ENCODE data around the gene TXNRD3.
"Not testable (repeated sequence)": the region's sequence is repeated elsewhere in the genome, so short reads cannot be mapped to it uniquely, and the experiment has no call there.

The TXNRD3 gene

GRCh38 chr3:126606001-126606400, 48.9 kb downstream of the TXNRD3 start:
- Histone ChIP-seq H3K27ac (no peak overlapping the region), H3K36me3 (ENCODE audit: insufficient read depth, low read length) (peaks cover 70% of the 10 kb centered on the region), H3K4me3 (no peak overlapping the region), H3K9ac (ENCODE audit: insufficient read length) (no peak overlapping the region), H3K9me3 (ENCODE audit: low read depth, low read length) (no peaks in the 10 kb centered on the region)
- TF ChIP-seq POLR2AphosphoS5 (IDR thresholded peaks at IDR 0.05; ENCODE audit: borderline replicate concordance, low read depth, low read length) (no peak), FOXP2 (optimal IDR thresholded peaks at IDR 0.05; ENCODE audit: control extremely low read depth, extremely low read length, insufficient read depth) (no peak), EZH2 (IDR thresholded peaks at IDR 0.05) (no peak)
- no peak for DNase-seq (ENCODE audit: low read depth, low spot score)

DNA sequence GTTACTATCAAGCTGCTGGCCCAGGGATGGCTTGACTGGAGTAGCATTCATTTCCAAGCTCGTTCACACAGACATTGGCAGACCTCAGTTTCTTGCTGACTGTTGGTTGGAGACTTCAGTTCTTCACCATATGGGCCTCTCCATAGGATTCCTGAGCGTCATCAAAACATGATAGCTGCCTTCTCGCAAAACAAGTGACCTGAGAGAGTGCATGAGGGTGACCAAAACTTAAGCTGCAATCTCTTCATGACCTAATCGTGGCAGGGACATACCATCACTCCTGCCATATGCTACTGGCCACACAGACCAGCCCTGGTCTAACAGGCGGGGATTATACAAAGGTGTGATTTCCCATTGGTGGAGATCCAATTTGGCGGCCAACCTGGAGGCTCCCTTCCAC, 50.2 kb downstream of the TXNRD3 start:
- no peak overlapping the region for H3K4me3 ChIP-seq
- TF ChIP-seq EZH2 (IDR thresholded peaks at IDR 0.05) (no peak), FOXP2 (optimal IDR thresholded peaks at IDR 0.05; ENCODE audit: control extremely low read depth, extremely low read length, insufficient read depth) (no peak)
- no peaks in the 10 kb centered on the region for H3K9me3 ChIP-seq (ENCODE audit: low read depth, low read length)
- H3K36me3 ChIP-seq (ENCODE audit: insufficient read depth, low read length): peaks cover 59% of the 10 kb centered on the region
- no peak for DNase-seq (ENCODE audit: low read depth, low spot score)
- no peak overlapping the region for H3K9ac ChIP-seq (ENCODE audit: insufficient read length)
- H3K27ac ChIP-seq: no peak overlapping the region

- TF ChIP-seq FOXP2 (optimal IDR thresholded peaks at IDR 0.05; ENCODE audit: control extremely low read depth, extremely low read length, insufficient read depth): no peak
- TF ChIP-seq EZH2 (IDR thresholded peaks at IDR 0.05): no peak
- no peak for TF ChIP-seq POLR2AphosphoS5 (IDR thresholded peaks at IDR 0.05; ENCODE audit: borderline replicate concordance, low read depth, low read length)
- no peak overlapping the region for H3K4me3 ChIP-seq
- DNase-seq (ENCODE audit: low read depth, low spot score): no peak
These were observed 55.8 kb downstream of the TXNRD3 start for GRCh38 chr3:126599101-126599500.

DNA sequence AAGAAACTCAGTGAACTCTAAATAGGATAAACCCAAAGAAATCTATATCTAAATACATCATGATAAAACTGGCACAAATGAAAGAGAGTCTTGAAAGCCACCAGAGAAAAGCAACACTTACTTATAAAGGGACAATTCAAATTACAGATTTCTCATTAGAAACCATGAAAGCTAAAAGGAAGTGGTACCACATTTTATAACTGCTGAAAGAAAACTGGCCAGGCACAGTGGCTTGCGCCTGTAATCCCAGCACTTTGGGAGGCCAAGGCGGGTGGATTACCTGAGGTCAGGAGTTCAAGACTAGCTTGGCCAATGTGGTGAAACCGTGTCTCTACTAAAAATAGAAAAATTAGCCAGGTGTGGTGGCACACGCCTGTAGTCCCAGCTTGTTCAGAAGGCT, 59.4 kb downstream of the TXNRD3 start:
- DNase-seq (ENCODE audit: low read depth, low spot score); H3K9ac ChIP-seq (ENCODE audit: insufficient read length); H3K27ac ChIP-seq; H3K4me3 ChIP-seq; H3K36me3 ChIP-seq (ENCODE audit: insufficient read depth, low read length): not testable (repeated sequence)
- peaks cover 15% of the 10 kb centered on the region; the same call in 1 of the 2 replicates for H3K9me3 ChIP-seq (ENCODE audit: low read depth, low read length)

More at GRCh38 chr3:126599101-126599500, 55.8 kb downstream of the TXNRD3 start:
- peaks cover 15% of the 10 kb centered on the region; the same call in 1 of the 2 replicates for H3K9me3 ChIP-seq (ENCODE audit: low read depth, low read length)
- H3K36me3 ChIP-seq (ENCODE audit: insufficient read depth, low read length): peaks cover 16% of the 10 kb centered on the region
- no peak overlapping the region for H3K9ac ChIP-seq (ENCODE audit: insufficient read length)
- H3K27ac ChIP-seq: no peak overlapping the region

DNA sequence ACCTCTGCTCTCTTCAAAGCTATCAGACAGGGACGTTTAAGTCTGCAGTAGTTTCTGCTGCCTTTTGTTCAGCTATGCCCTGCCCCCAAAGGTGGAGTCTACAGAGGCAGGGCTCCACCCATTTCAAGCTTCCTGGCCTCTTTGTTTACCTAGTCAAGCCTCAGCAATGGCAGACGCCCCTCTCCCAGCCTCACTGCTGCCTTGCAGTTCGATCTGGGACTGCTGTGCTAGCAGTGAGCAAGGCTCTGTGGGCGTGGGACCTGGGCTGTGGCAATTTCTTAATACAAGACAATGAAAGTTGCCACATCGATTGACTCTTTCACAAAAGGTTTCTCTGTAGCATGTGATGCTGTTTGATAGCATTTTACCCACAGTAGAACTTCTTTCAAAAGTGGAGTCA, 63.4 kb downstream of the TXNRD3 start:
- not testable (repeated sequence) for H3K36me3 ChIP-seq (ENCODE audit: insufficient read depth, low read length); DNase-seq (ENCODE audit: low read depth, low spot score); H3K4me3 ChIP-seq; H3K9ac ChIP-seq (ENCODE audit: insufficient read length); H3K27ac ChIP-seq
- peaks cover 15% of the 10 kb centered on the region; the same call in 1 of the 2 replicates for H3K9me3 ChIP-seq (ENCODE audit: low read depth, low read length)

- no peak overlapping the region for H3K9ac ChIP-seq (ENCODE audit: insufficient read length)
- no peak overlapping the region for H3K27ac ChIP-seq
- H3K9me3 ChIP-seq (ENCODE audit: low read depth, low read length): peaks cover 4% of the 10 kb centered on the region; the same call in 1 of the 2 replicates
- no peak for DNase-seq (ENCODE audit: low read depth, low spot score)
- H3K36me3 ChIP-seq (ENCODE audit: insufficient read depth, low read length): no peaks in the 10 kb centered on the region
- no peak overlapping the region for H3K4me3 ChIP-seq
- TF ChIP-seq EZH2 (IDR thresholded peaks at IDR 0.05): no peak
- TF ChIP-seq POLR2AphosphoS5 (IDR thresholded peaks at IDR 0.05; ENCODE audit: borderline replicate concordance, low read depth, low read length): no peak
- no peak for TF ChIP-seq FOXP2 (optimal IDR thresholded peaks at IDR 0.05; ENCODE audit: control extremely low read depth, extremely low read length, insufficient read depth)
These were observed 72.6 kb downstream of the TXNRD3 start for GRCh38 chr3:126582311-126582710.

GRCh38 chr3:126581569-126581968, 73.4 kb downstream of the TXNRD3 start:
- Histone ChIP-seq H3K27ac (no peak overlapping the region), H3K9me3 (ENCODE audit: low read depth, low read length) (peaks cover 4% of the 10 kb centered on the region; the same call in 1 of the 2 replicates), H3K9ac (ENCODE audit: insufficient read length) (no peak overlapping the region), H3K36me3 (ENCODE audit: insufficient read depth, low read length) (no peaks in the 10 kb centered on the region), H3K4me3 (no peak overlapping the region)
- no peak for DNase-seq (ENCODE audit: low read depth, low spot score)
- TF ChIP-seq POLR2AphosphoS5 (IDR thresholded peaks at IDR 0.05; ENCODE audit: borderline replicate concordance, low read depth, low read length): no peak
- TF ChIP-seq FOXP2 (optimal IDR thresholded peaks at IDR 0.05; ENCODE audit: control extremely low read depth, extremely low read length, insufficient read depth): no peak
- no peak for TF ChIP-seq EZH2 (IDR thresholded peaks at IDR 0.05)

- no peak overlapping the region for H3K9ac ChIP-seq (ENCODE audit: insufficient read length)
- DNase-seq (ENCODE audit: low read depth, low spot score): no peak
- H3K4me3 ChIP-seq: no peak overlapping the region
- peaks cover 4% of the 10 kb centered on the region; the same call in 1 of the 2 replicates for H3K9me3 ChIP-seq (ENCODE audit: low read depth, low read length)
- TF ChIP-seq FOXP2 (optimal IDR thresholded peaks at IDR 0.05; ENCODE audit: control extremely low read depth, extremely low read length, insufficient read depth): no peak
- TF ChIP-seq POLR2AphosphoS5 (IDR thresholded peaks at IDR 0.05; ENCODE audit: borderline replicate concordance, low read depth, low read length): no peak
- TF ChIP-seq EZH2 (IDR thresholded peaks at IDR 0.05): no peak
- no peak overlapping the region for H3K27ac ChIP-seq
- no peaks in the 10 kb centered on the region for H3K36me3 ChIP-seq (ENCODE audit: insufficient read depth, low read length)
These were observed 74.2 kb downstream of the TXNRD3 start for GRCh38 chr3:126580746-126581145.

- TF ChIP-seq FOXP2 (optimal IDR thresholded peaks at IDR 0.05; ENCODE audit: control extremely low read depth, extremely low read length, insufficient read depth): no peak
- TF ChIP-seq EZH2 (IDR thresholded peaks at IDR 0.05): no peak
- no peak for TF ChIP-seq POLR2AphosphoS5 (IDR thresholded peaks at IDR 0.05; ENCODE audit: borderline replicate concordance, low read depth, low read length)
- Histone ChIP-seq H3K36me3 (ENCODE audit: insufficient read depth, low read length) (no peaks in the 10 kb centered on the region), H3K27ac (no peak overlapping the region), H3K9ac (ENCODE audit: insufficient read length) (no peak overlapping the region), H3K4me3 (no peak overlapping the region), H3K9me3 (ENCODE audit: low read depth, low read length) (peaks cover 4% of the 10 kb centered on the region; the same call in 1 of the 2 replicates)
- no peak for DNase-seq (ENCODE audit: low read depth, low spot score)
These were observed 76.2 kb downstream of the TXNRD3 start for GRCh38 chr3:126578702-126579101.

Data from SK-N-MC (cell line).